GM21367 (cell line): ENCODE measurements around the gene SPARC.

Source experiments
- ATAC-seq: cut with Tn5 transposase; IDR thresholded peaks from one replicate; pipeline ENCODE4 v1.9.1; 2021; ENCODE audit not compliant: unreplicated experiment

SPARC gene

DNA sequence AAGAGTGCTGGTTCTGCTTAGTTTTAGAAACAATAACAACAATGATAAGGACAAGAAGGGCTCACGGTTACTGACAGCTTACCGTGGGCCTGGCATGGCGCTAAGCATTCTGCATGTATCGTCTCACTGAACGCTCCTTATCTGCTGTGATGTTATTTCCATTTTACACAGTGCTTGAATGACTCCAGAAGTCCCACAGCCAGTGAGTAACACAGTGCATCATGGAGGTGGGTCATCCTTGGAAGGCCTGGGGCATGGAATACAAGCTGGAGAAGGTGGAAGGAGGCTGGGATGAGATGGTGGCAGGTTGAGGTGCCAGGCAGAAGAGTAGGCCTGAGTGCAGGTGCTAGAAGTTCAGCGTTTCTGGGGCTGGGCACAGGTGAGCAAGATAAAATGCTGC lies 59.1 kb downstream of the SPARC start:
- ATAC-seq = no peak

DNA sequence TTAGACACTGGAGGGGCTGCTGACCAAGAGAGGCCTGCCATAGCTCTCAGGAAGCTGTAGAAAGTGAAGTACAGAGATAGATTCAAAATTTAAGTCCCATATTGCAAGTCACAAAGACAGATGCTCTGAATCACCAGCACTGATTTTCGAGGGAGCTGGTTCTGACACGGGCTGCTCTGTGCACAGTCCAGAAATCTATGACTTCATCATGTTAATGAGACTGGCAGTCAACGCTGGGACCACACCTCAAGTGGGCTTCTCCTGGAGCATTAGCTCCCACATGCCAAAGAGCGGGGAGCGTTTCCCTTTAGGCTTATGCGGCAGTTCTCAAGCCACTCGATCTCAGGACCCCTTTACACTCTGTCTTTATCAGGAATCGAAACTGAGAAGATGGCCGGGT lies 61.4 kb downstream of the SPARC start:
- ATAC-seq = no peak

DNA sequence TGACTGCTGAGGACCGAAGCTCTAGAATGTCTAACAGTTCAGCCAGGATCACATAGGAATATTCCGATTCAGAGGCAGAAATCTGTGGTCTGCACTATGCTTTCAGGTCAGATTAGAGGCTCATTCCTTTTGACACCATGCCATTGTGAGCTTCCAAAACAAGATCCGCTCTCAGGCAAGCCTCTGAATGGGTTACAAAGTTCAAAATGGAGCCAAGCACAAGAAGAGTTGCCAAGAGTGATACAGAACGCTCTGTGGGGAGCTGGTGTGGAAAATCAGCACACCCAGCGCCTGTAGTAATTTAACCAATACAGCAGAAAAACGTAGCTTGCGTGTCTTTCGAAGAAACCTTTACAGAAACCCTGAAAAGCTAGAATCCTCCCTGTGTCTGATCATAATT lies 62.2 kb downstream of the SPARC start:
- no peak for ATAC-seq

DNA sequence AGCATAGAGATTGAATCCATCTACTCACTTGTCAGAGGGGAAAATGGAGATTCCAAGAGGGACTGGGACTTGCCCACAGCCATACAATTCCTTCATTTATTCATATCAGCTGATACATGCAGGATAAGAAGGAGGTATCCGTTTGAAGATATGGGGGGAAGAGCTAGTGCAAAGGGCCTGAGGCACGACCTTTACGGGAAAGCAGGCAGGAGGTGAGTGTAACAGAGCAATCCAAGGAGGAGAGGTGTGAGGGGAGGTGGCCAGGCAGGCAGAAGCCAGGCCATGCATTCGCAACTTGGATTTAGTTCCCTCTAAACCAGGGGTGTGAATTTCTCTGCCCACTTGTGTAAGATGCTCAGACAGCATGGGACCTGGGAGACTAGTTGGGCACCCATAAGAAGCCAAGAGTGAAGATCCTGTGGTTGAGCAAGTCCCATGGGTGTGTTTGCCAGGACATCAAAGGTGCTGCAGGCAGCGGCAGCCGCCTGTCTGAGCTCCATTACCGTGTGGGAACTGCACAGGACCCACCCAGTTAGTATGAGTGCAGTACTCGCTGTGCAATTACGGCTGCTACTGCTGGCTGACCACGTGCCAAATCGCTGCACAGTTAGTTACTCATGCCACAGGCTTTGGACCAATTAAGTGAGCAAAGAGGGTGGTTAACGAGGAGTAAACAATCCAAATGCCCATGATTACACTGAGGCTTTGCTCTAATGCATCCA lies 64.2 kb downstream of the SPARC start:
- no peak for ATAC-seq

DNA sequence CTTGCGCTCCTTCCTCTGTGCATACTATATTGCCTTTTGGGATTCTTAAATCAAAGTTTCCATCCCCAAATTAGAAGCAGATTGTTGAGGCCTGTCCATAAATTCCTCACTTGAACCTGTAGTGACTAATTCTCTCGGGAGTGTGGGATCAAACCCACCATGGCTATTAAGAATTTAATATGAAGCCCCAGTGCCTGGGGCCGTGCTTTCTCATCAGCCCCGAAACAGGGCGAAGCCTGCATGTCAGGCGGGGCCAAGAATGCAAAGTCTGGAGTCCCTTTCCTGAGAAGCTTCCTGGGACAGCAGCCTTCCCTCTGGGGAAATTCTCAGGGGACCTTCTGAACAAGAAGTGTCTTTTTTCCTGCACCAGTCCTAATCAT lies 66.3 kb downstream of the SPARC start:
- ATAC-seq = no peak

DNA sequence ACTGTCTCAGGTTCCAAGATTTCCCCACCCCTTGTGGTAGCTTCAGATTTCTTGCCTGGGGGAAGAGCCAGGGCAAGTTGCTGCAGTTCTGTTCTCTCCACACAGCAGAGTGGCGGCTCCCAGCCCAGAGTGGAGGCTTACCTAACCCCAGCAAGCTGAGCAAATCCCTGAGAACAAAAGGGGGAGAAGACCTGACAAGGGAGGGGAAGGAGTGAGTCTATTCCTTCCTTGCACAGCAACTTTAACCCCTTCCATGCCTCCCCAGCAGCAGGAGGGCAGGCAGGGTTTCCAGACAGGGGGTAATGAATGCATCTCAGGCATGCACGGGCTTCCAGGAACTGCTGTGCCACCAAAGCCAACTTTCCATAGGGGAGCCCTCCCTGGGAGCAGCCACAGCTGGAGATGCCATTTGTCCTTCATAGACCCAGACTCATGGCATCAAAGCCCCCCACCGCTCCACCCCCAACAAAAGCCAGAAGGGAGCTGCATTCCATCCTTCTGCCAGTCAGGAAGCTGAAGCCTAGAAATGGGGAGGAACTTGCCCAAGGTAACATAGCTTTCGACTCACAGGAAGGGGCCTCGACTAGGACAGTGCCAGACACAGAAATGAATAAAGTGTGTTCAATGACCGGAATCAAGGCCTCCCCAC lies 66.8 kb downstream of the SPARC start:
- no peak for ATAC-seq

DNA sequence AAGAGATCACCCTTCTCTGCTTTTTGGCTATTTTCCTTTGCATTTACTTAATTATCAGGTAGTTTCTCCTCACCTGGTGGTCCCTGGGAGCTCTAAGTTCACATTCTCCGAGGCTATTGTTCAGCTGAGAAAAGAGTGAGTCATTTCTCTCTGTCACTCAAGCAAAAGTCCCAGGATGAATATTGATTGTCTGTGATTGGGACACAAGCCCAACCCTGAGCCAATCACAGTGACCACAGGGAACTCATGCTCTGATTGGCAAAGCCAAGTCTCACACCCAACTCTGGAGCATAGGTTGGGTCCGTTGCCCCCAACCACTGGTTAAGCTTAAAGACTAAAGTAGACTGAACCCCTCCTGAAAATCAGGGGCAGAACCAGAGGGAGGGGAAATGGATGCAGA lies 67.8 kb downstream of the SPARC start:
- no peak for ATAC-seq

GRCh38 chr5:151617841-151618710 lies 68.6 kb downstream of the SPARC start:
- ATAC-seq = no peak

- no peak for ATAC-seq
Measured at GRCh38 chr5:151617383-151617840, 69.3 kb downstream of the SPARC start.

DNA sequence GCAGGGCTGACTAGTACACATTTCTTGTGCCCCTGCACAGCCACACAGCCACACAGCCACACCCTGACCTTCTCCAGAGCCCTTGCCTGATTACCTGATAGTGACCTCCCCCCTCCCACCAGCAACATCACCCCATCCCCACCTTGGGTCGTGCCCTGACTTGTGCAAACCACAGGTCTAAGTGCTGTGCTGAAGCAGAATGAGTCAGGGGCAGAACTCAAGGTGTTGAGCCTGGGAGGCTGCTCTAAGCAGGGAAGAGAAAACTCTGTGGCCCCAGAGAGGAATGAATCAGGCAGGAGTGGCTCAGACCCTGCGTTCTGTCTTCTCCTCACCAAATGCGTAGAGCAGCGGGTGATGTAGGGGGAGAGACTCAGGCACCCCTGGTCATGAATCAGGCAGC lies 71.3 kb downstream of the SPARC start:
- no peak for ATAC-seq

DNA sequence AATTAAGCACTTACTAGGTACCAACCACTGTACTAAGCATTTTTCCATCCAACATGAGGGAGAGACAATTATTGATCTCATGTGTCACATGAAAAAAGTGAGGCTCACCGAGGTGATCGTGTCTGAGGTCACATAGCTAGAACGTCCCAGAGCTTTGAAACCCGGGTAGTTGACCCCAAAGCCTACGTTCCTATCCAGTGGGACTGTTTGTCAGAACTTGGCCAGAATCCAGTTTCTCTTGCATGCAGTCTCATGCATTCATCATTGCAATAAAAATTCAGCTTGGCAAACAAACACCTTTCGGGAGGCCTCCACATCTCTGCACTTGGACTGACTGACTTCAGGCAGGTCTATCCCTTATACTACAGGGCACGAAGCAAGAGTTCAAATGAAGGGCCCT lies 72.2 kb downstream of the SPARC start:
- no peak for ATAC-seq

GRCh38 chr5:151612689-151613427 lies 73.9 kb downstream of the SPARC start:
- ATAC-seq = no peak

GRCh38 chr5:151611127-151611775 lies 75.5 kb downstream of the SPARC start:
- no peak for ATAC-seq
